ENCODE results near the gene CALB2. TPM values are rescaled to one million over a fixed set of nuclear protein-coding genes. Genes with fewer than 3 reads are reported as not detected.

The CALB2 gene
- total RNA-seq, 2 experiments from 2014 or later: not detected

DNA sequence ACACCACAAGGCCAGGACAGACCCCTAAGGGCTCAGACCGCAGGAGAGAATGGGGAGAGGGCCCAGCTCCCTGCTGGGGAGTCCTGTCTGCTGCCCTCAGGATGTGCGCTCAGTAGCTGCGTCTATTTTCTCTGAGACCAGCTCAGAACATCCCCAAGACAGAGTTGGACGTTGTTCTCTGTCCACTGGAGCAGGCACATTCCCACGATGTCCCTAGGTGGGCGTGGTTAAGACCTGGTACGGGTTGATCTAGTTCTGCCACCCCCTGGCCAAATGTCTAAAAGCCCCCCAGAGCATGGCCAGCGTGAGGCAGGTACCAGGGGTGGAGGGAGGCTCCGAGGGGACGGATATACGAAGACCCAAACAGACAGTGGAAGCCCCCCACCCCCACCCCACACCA is 842 bp upstream of the CALB2 start:
- Mint-ChIP-seq H3K36me3 (ENCODE audit: low read depth) (no peaks in the 10 kb centered on the region), H3K27ac (no peak overlapping the region), H3K27me3 (peaks cover 5% of the 10 kb centered on the region), H3K4me3 (no peak overlapping the region), H3K4me1 (no peaks in the 10 kb centered on the region), H3K9me3 (no peaks in the 10 kb centered on the region)
- ChIA-PET CTCF (no interaction called here), POLR2A (no interaction called here)
- DNase-seq: no peak

DNA sequence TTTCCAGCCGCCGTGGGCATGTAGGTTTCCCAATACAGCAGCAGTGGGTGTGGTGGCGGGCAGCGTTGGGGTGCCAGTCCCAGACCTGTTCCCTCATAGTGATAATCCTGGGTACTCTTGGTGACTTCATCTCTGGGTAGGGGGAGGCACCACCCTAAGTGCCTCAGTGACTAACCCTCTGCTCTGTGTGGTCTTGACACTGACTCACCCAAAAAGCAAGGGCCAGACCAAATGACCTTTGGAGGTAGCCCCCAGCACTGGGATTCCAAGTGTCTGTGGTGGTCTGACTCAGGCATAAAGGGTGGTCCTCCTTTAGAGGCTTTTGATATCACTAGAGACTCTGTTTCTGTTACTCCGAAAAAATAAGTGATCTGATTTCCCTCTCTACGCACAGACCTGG is 908 bp downstream of the CALB2 start:
- Mint-ChIP-seq H3K27me3 (peaks cover 5% of the 10 kb centered on the region), H3K4me3 (no peak overlapping the region)

DNA sequence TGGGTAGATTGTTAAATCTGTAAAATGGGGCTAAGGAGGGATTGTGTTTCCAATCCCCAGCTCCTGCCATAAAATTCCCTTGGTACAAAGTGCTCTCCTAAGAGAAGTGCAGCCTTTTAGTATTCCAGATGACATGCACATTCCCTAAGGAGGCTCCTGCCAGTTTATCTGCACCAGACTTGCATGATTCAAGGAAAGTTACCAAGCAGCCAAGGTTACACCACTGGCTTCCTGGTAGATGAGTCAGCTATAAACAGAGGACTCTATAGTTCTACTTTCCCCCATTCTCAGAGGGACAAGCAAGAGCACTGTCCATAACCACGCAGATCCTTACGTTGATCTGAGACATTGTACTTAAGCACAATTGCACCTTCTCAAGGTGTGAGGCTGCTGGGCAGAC is 1.9 kb downstream of the CALB2 start:
- H3K4me1 Mint-ChIP-seq: no peaks in the 10 kb centered on the region
- no peak overlapping the region for H3K27ac Mint-ChIP-seq
- no peak overlapping the region for H3K4me3 Mint-ChIP-seq
- H3K36me3 Mint-ChIP-seq (ENCODE audit: low read depth): no peaks in the 10 kb centered on the region
- H3K27me3 Mint-ChIP-seq: peaks cover 5% of the 10 kb centered on the region
- no peak for DNase-seq
- ChIA-PET CTCF (no interaction called here), POLR2A (no interaction called here)
- H3K9me3 Mint-ChIP-seq: no peaks in the 10 kb centered on the region

More for the DNA sequence above, 908 bp downstream of the CALB2 start:
- CTCF ChIA-PET: interaction anchor here (0.6 kb wide), 1 partner anchor 18 kb away, joined by 3 read pairs; no protein-coding TSS in a partner anchor
- H3K36me3 Mint-ChIP-seq (ENCODE audit: low read depth): no peaks in the 10 kb centered on the region
- POLR2A ChIA-PET: no interaction called here
- no peak overlapping the region for H3K27ac Mint-ChIP-seq
- no peaks in the 10 kb centered on the region for H3K4me1 Mint-ChIP-seq
- DNase-seq: no peak
- H3K9me3 Mint-ChIP-seq: no peaks in the 10 kb centered on the region

DNA sequence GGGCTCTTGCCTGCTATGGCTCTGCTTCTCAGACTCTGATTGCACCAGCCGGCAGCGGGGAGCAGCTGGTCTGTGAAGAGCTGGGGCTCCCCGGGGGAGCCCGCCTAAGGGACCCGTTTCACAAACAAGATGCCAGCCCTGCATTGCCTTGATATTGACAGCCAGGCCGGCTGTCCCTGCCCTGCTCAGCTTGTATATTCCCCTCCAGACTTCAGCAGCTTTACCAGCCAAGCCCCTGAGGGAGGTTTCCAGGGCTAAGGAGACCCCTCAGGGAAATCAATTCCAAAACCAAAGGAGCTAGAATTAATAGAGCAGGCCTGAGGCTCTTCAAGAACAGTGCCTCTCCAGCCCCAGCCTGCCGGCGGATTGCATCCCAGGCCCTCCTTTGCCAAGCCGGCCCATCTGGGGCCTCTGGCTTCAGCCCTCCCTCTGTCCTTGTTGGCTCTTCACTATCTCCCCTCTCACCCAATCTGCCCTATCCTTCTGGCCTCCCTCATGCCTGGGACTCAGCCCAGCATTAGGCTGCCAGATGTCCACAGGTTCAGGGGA is 5.7 kb downstream of the CALB2 start:
- POLR2A ChIA-PET: no interaction called here
- CTCF ChIA-PET: no interaction called here
- DNase-seq: no peak
- H3K36me3 Mint-ChIP-seq (ENCODE audit: low read depth): no peaks in the 10 kb centered on the region
- no peaks in the 10 kb centered on the region for H3K9me3 Mint-ChIP-seq
- peaks cover 6% of the 10 kb centered on the region for H3K27me3 Mint-ChIP-seq
- no peaks in the 10 kb centered on the region for H3K4me1 Mint-ChIP-seq
- H3K27ac Mint-ChIP-seq: no peak overlapping the region
- no peak overlapping the region for H3K4me3 Mint-ChIP-seq

DNA sequence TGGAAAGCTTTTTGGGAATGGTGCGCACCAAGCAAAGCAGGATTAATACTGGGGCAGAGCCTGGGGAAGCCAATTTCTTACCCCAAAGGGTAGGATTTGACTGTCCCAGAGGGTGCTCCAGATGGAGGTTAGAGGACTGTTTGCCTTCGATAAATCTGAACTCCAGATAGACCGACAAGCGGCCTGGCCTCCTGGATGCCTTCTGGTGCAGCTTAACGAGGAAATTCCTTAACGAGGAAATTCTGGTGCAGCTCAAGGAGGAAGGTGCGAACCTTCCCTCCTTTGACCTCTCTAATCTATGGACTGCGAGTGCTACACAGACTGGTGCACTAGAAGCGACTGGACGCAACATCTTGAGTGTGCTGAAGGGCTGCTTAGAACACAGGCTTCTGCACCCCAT is 6.5 kb downstream of the CALB2 start:
- no peak for DNase-seq
- H3K9me3 Mint-ChIP-seq: no peaks in the 10 kb centered on the region
- peaks cover 1% of the 10 kb centered on the region for H3K27me3 Mint-ChIP-seq
- CTCF ChIA-PET: interaction anchor here (0.5 kb wide), 1 partner anchor 1581 kb away, joined by 4 read pairs; no protein-coding TSS in a partner anchor
- H3K27ac Mint-ChIP-seq: no peak overlapping the region
- H3K36me3 Mint-ChIP-seq (ENCODE audit: low read depth): no peaks in the 10 kb centered on the region
- H3K4me1 Mint-ChIP-seq: peaks cover 3% of the 10 kb centered on the region
- POLR2A ChIA-PET: no interaction called here
- H3K4me3 Mint-ChIP-seq: no peak overlapping the region

DNA sequence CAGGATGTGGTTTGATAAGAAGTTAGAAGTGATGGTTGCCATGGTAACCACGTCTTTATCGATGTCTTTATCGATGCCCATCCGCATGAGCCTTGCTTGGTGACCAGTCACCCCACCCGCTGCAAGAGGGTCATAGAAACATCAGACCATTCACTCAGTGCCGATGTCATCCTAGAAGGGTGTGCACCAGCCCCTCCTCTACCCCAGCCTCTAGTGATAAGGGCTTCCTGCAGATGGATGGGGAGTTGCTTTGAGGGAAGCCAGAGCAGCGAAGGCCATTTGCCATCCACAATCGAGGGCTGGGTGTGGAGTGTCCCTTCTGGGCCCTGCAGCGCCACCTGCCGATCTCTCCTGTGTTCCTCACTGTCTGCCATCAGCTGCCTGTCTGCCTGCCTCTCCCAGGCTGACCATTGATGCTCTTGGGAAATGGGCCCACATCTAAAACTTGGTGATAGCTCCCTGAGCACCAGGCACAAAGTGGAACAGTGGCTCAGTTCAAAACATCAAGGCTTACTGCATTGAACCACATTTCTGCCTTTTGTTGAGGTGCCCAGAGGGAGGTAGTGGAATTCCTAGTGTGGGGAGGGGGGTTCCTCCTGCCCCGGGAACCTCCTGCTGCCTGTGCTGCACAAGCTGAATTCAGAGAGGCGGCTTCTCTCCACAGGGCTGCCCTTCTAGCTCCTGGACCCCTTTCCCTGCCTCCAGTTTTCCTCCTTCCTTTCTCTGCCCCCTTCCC is 8.9 kb downstream of the CALB2 start:
- H3K27ac Mint-ChIP-seq: peak overlapping the region; percentile 54
- no peaks in the 10 kb centered on the region for H3K36me3 Mint-ChIP-seq (ENCODE audit: low read depth)
- ChIA-PET CTCF (interaction anchor here (1.3 kb wide), 1 partner anchor 45 kb away, joined by 3 read pairs; no protein-coding TSS in a partner anchor), POLR2A (interaction anchor here (0.6 kb wide), 1 partner anchor 79 kb away, joined by 3 read pairs; no protein-coding TSS in a partner anchor)
- H3K4me1 Mint-ChIP-seq: peaks cover 9% of the 10 kb centered on the region
- H3K27me3 Mint-ChIP-seq: peaks cover 1% of the 10 kb centered on the region
- H3K4me3 Mint-ChIP-seq: no peak overlapping the region
- DNase-seq: peak; percentile 35
- no peaks in the 10 kb centered on the region for H3K9me3 Mint-ChIP-seq

DNA sequence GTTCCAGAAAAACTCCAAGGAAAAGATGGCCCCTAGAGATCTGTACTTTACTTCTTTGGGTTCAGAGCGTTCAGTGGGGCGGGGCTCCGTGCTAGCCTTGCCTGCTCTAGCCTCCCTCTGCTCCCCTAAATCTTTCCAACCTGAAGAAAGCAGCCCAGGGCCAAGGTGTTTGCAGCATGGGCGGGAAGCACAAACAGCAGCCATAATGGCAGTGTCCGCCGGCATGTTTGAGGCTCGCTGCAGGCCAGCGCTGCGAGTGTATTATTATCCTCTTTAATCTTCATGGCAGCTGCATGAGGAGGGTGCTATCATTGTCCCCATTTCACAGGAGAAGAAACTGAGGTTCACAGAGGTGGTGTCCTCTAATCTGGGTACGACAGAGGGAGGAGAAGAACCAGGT is 10.4 kb downstream of the CALB2 start:
- Mint-ChIP-seq H3K4me1 (peaks cover 9% of the 10 kb centered on the region), H3K27me3 (peaks cover 1% of the 10 kb centered on the region), H3K4me3 (no peak overlapping the region), H3K27ac (no peak overlapping the region), H3K9me3 (no peaks in the 10 kb centered on the region), H3K36me3 (ENCODE audit: low read depth) (no peaks in the 10 kb centered on the region)
- CTCF ChIA-PET: interaction anchor here (0.6 kb wide), 1 partner anchor 313 kb away, joined by 3 read pairs; no protein-coding TSS in a partner anchor
- no peak for DNase-seq
- POLR2A ChIA-PET: no interaction called here

DNA sequence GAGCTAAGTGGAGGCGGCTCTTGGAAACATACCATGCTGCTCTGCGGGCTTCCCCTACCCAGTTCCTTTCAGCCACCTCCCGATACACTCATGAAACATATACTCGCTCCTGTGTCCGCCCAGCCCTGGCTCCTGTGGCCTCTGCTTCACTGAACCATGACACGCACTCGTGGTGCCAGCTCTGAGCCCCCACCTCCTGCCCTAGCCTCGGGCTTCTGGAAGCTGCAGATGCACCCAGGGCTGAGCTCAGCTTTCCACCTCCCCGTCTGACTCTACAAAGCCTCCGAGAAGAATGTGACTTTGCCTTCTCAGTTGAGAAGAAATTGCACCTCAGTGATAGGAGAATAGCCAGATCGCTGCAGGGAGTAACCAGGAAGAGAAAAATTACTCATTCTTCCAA is 11.0 kb downstream of the CALB2 start:
- no peak for DNase-seq
- ChIA-PET POLR2A (no interaction called here), CTCF (interaction anchor here (0.6 kb wide), 1 partner anchor 313 kb away, joined by 3 read pairs; no protein-coding TSS in a partner anchor)
- no peak overlapping the region for H3K27ac Mint-ChIP-seq
- no peaks in the 10 kb centered on the region for H3K9me3 Mint-ChIP-seq
- peaks cover 9% of the 10 kb centered on the region for H3K4me1 Mint-ChIP-seq
- H3K36me3 Mint-ChIP-seq (ENCODE audit: low read depth): no peaks in the 10 kb centered on the region
- no peak overlapping the region for H3K4me3 Mint-ChIP-seq
- H3K27me3 Mint-ChIP-seq: peaks cover 1% of the 10 kb centered on the region

DNA sequence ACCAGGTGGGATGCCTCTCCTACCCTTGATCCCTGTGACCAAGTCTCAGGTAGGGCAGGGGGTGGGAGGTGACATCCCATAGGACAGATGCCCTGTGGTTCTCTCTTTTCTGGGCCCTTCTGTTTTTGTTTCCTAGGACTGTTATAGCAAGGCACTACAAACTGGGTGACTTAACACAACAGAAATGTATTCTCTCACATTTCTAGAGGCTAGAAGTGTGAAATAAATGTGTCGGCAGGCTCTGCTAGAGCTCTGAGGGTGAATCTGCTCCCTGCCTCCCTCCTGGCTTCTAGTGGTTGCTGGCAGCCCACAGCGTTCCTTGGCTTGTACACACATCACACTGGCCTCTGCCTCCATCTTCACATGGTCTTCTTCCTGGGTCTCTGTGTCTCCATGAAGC is 12.7 kb downstream of the CALB2 start:
- Mint-ChIP-seq H3K4me1 (peaks cover 9% of the 10 kb centered on the region), H3K9me3 (no peaks in the 10 kb centered on the region), H3K27ac (no peak overlapping the region), H3K4me3 (no peak overlapping the region), H3K36me3 (ENCODE audit: low read depth) (no peaks in the 10 kb centered on the region), H3K27me3 (peaks cover 1% of the 10 kb centered on the region)
- POLR2A ChIA-PET: no interaction called here
- CTCF ChIA-PET: no interaction called here
- no peak for DNase-seq

DNA sequence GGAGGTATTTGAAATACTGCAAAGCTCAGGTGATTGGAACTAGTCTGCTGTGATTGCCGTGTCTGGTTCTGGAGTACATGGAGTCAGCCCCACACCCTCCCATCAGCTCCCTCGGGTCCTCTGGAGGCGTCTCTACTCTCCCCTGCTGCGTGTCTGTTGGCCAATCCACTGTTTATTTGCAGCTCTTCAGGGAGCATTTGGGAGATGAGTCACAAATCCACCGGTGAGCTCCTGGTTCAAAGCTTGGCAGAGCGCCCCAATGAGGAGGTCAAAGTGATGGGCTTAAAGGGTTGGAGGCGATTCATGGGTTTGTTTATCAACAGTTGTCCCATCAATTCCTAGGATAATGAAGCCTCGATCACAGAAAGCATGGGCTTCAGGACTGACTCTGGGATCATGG is 14.6 kb downstream of the CALB2 start:
- Mint-ChIP-seq H3K27me3 (peaks cover 1% of the 10 kb centered on the region), H3K36me3 (ENCODE audit: low read depth) (no peaks in the 10 kb centered on the region), H3K4me3 (no peak overlapping the region), H3K27ac (no peak overlapping the region), H3K4me1 (peaks cover 9% of the 10 kb centered on the region), H3K9me3 (no peaks in the 10 kb centered on the region)
- POLR2A ChIA-PET: interaction anchor here (0.5 kb wide), 1 partner anchor 347 kb away, joined by 3 read pairs; no protein-coding TSS in a partner anchor
- DNase-seq: no peak
- CTCF ChIA-PET: interaction anchor here (1.6 kb wide), 1 partner anchor 11 kb away, joined by 3 read pairs; no protein-coding TSS in a partner anchor

DNA sequence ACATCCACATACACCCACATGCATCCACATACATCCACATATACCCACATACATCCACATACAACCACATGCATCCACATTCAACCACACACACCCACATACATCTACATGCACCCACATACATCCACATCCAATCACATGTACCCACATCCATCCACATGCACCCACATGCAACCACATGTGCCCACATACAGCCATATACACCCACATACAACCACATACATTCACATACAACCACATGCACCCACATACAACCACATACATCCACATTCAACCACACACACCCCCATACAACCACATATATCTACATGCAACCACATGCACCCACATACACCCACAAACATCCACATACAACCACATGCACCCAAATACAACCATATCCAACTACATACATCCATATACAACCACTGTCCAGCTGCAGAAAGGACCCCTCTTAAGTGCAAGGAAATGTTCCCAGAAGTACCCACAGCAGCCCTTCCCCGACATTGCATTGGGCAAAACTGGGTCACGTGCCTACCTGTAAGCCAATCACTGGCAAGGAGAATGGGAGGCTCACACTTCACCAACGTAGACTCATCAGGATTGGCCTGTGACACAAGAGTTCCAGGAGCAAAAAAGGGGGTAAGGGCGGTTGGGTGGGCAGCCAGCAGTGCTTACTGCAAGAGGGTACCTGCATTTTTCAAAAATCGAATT is 18.1 kb downstream of the CALB2 start:
- Mint-ChIP-seq H3K4me1 (no peaks in the 10 kb centered on the region), H3K27me3 (no peaks in the 10 kb centered on the region), H3K36me3 (ENCODE audit: low read depth) (no peaks in the 10 kb centered on the region), H3K9me3 (no peaks in the 10 kb centered on the region), H3K4me3 (no peak overlapping the region), H3K27ac (no peak overlapping the region)
- CTCF ChIA-PET: no interaction called here
- no peak for DNase-seq
- POLR2A ChIA-PET: no interaction called here

DNA sequence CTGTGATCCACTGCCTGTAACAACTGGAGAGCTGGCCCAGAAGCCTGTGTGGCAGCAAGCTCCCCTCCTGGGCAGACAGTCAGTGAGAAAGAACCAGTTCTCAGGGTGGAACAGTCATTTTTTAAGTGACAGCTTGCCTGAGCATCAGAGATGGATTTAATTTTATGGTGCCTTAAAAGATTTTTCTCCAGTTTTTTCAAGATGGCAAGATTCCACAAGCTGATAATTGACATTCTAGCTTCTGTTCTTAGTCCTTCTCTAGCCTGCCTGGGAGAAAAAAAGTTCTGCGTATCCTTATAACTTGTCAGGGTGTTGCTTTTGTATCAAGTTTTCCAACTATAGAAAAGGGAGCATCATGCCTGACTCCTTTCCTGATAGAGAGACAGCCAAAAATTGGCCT is 21.2 kb downstream of the CALB2 start:
- DNase-seq: no peak
- ChIA-PET POLR2A (no interaction called here), CTCF (interaction anchor here (0.7 kb wide), 1 partner anchor 157 kb away, joined by 3 read pairs; no protein-coding TSS in a partner anchor)
- no peaks in the 10 kb centered on the region for H3K27me3 Mint-ChIP-seq
- H3K4me1 Mint-ChIP-seq: no peaks in the 10 kb centered on the region
- no peaks in the 10 kb centered on the region for H3K36me3 Mint-ChIP-seq (ENCODE audit: low read depth)
- no peak overlapping the region for H3K4me3 Mint-ChIP-seq
- H3K9me3 Mint-ChIP-seq: no peaks in the 10 kb centered on the region
- no peak overlapping the region for H3K27ac Mint-ChIP-seq

DNA sequence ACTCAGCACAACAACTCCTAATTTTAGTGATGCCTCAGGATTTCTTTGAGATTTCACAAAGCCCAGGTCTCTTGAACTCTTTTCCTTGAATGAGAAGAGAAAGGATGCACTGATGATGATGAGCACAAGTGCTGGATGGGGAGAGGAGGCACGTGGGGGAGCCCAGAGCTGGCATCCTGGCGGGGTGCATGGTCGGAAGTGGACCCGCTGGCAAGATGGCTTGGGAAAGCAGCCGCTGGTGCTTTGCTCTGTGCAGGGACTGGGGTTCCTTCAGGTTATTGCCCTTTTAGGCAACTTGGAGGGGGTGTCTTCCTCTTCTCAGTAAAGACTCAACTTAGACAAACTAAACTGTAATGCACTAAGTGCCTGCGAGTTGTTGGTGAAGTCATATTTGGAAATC is 22.3 kb downstream of the CALB2 start:
- DNase-seq: no peak
- no peak overlapping the region for H3K27ac Mint-ChIP-seq
- no peak overlapping the region for H3K4me3 Mint-ChIP-seq
- ChIA-PET POLR2A (no interaction called here), CTCF (no interaction called here)
- H3K27me3 Mint-ChIP-seq: no peaks in the 10 kb centered on the region
- no peaks in the 10 kb centered on the region for H3K9me3 Mint-ChIP-seq
- H3K36me3 Mint-ChIP-seq (ENCODE audit: low read depth): no peaks in the 10 kb centered on the region
- no peaks in the 10 kb centered on the region for H3K4me1 Mint-ChIP-seq

Measured in activated CD4-positive, alpha-beta T cell treated with anti-CD3 and anti-CD28 coated beads, Interleukin-2, amount 10 ng/mL, durations not matched to agents 7 days and 5 days (primary cell).